GM10248 (cell line): Measurements from ENCODE around the gene CYBB.

ENCODE experiments used
- CTCF ChIA-PET: fragments of 300-600 bp; sonication (Branson Sonifier 250); formaldehyde crosslinking; extraction: SDS; loops from one replicate; lab custom pipeline; 2021; ENCODE audit warnings: antibody characterized with exemption; lab: Yijun Ruan, JAX
- POLR2A ChIA-PET: fragments of 350-650 bp; sonication (Branson Sonifier 250); formaldehyde crosslinking; extraction: SDS; loops from one replicate; lab custom pipeline; 2020; ENCODE audit warnings: antibody characterized with exemption; lab: Yijun Ruan, JAX
- DNase-seq: peaks from one replicate; pipeline ENCODE4 v3.0.0; 2012; ENCODE audit errors: extremely low spot score
- CTCF ChIP-seq: IDR thresholded peaks from 2 replicates; pipeline ENCODE4 v1.5.1; 2012; ENCODE audit warnings: mild to moderate bottlenecking, low read depth; ENCODE audit errors: extremely low read depth, missing control alignments, control extremely low read depth

CYBB gene

GRCh38 chrX:37862851-37863250, 83.0 kb downstream of the CYBB start:
- POLR2A ChIA-PET, result no interaction called here
- CTCF ChIA-PET, result no interaction called here
- no peak for TF ChIP-seq CTCF
- no peak for DNase-seq
